Stimulated activated CD8-positive, alpha-beta memory T cell treated with anti-CD3 and anti-CD28 coated beads, Interleukin-12 subunit alpha, Interleukin-12 subunit beta, amount 100 ng/mL, for 4 hours (primary cell): Measurements from ENCODE around the gene SNX32.

Source experiments
- DNase-seq: peaks from one replicate; pipeline ENCODE4 v3.0.0-alpha.2; 2020; ENCODE audit warnings: low read depth

Gene SNX32

DNA sequence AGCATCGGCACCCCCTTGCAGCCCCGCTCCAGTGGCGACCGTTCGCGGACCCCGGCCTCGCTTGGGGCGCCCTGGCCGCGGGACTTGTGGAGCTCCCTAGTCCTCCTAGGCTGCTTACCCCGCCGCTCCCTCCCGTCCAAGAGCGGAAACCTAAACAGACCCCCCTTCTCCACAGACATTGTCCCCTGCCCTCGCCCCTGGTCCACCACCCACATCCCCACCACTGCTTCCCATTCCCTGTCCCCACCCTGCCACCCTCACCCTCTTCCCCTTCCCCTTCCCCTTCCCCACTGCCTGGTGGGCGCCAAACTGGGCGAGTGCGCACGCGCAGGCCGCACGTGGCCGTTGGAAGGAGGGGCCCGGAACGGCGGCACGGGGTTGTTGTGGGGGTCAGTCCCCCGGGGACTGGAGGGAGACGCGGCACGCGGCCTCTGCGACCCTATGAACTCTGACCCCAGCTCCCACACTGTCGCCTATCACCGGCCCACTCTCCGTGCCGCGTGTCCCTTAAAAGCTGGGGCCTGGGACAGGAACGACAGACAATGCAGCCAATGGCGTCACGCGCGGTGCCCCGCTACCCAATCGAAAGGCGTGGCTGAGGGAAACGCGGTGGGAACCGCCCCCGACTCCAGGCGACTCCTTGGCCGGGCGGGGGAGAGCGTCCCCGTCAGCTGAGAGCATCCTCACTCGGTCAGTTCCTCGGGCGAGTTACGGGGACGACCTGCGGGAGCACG is at the start of gene SNX32:
Gene SNX32 (plus strand): TSS at position 667 of the 734 bp plus-strand sequence. CDS start 103 bp downstream, outside the sequence.
- DNase-seq, result peak; percentile 90

DNA sequence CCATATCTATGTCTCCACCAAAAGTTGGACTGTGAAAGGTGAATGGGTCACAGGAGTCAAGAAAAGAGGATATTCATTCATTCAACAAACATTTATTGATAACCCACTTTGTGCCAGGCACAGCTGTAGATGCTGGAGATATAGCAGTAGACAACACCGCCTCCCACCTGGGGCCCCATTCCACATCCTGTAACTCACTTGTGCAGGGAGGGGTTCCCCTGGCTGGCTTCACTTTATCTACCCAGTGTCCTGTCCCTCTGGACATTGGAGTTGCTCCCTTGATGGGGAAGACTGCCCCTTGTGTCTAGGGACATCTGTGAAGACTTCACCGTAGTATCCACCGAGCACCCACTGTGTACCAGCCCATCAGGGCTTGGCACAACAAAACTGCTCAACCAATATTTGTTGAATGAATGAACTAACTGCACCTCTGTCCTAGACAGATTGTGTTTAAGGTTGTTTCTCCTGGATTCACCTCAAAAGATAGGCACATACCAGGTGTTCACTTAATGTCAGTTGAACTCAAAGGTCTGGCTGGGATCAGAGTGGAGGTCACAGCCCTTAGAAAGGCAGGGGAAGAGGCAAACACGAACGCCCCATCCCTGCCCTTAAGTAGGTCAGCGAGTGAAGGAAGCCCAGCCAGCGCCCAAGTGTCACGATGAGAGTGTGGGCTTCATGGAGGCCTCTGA is 48.3 kb upstream of the SNX32 start:
- no peak for DNase-seq

DNA sequence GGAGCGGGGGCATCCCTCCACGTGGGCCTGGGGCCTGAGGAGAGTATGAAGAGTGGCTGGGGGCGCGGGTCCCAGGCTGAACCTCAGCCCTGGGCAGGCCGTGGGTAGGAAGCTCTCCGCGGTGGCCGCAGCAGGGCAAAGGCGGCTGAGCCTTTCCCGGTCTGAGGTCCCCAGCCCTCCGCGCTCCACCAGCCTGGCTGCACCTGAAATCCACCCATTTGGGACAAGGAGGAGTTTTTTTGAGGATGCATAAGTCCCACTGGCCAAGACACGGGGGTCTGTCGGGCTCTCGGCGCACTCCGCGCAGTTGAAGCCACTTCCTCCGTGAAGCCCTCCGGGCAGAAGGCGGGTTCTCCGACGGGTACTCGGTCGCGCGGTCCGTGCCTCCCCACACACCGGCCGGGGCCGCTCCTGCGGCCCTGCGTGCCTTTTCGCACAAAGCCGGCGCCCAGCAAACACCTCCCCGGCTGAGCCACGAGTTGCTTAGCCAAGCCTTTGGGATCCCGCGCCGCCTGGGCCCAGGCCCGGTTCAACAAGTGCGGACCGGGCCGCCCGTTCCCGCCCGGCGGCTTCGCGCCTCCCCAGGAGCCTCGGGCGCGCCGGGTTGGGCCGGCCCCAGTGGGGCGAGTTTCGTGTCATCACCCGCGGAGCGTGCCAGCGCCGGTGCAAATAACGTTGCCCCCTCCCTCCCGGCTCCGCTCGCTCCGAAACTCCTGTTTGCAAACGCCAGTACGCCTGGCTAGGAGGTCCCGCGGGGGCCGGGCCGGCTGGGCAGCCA is 47.6 kb upstream of the SNX32 start:
- no peak for DNase-seq

DNA sequence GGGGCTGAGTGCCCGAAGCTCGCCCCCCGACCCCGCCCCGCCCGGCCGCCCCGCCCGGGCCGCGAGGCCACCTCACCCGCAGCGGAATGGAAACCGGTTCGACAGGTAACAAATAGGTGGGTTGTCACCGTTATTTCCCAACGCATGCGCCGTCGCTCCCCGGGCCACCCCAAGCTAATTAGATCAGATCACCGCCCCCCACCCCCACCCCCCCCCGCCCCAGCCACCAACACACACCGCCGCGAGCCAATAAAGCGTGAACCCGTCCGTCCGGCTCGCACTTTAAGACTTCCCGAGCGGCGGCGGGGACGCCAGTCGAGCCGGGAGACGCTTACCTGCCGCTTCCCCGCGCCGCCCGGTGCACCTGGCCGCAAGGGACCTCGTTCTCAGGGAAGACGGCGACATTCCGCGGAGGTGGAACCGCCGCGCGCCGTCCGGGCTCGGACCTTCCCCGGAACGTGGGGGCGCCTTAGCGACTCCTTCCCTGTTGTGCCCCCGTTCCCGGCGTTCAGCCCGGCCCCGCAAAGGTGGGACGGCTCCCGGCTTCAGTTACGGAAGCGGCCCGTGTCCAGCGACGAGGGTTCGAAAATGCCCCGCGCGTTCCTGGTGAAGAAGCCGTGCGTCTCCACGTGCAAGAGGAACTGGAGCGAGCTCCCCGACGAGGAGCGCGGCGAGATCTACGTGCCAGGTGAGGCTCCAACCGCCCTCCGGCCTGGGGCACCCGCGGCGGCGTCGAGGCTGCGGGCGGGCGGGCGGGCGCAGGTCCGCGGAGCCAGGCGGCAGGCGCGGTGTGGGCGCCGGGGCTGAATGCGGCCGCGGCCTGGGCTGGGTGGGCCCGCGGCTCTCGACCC is 46.8 kb upstream of the SNX32 start, which contains the start of gene OVOL1:
Gene OVOL1 (plus strand): TSS at position 278 of the 851 bp plus-strand sequence. CDS start 311 bp downstream, at position 589.
- DNase-seq, result no peak

DNA sequence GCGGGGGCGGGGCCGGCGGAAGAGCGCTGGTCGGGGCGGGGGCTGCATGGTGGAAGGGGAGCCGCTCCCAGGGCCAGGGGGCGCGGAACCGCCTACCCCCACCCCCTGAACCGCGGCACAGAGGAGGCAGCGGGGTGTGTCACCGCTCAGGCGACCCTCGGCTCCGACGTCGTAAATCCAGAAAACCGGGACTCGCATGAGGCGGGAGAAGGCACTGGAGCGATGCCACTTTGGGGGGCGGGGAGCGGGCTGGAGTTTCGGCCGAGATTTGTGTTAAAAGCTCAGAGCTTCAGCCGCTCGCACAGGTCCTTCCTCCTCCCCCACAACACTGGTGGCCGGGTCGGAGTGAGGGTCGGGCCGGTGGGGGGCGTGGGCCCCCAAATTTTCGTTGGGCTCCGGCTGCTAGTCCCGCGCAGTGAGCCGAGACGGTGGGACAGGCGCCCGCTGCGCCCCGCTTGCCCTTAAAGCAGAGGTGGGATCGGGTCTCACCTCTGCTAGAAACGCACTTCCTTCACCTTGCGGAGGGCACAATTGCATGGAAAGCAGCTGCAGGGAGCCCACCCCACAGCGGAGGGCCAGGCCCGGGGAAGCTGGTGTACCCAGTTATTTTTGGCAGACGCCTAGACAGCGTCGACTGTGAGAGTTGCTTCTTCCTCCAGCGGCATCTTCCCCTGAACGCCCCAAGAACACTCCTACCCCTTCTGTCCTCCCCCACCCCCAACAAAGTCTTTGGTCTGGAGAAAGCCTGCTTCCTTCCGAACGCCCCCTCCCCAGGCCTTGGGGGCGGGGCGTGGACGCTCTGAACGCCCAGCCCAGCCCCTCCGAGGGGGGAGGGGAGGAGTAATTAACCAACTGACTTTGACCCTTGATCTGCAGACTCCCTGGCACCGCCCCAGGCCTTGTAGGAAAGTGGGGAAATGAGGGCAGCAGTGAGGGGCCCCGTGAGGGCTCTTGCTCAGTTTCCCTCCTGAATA is 45.8 kb upstream of the SNX32 start:
- DNase-seq, result no peak

DNA sequence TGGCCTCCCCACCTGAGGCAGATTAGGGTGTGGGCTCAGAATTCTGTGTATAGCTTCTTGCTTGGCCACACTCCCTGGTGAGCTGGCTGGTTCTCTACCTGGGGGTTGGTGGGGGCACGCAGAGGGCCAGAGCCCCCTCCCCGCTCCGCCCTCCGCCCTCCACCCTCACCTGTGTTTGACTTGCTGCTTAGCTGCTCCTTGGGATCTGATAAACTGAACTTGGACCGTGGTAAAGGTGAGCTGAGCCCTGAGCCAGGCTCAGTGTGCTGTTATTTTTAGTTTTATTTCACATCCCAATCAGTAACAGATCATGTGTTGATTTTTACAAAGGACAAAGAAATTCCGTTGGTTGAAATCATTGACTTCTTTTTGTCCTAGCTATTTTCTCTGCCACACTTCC is 44.9 kb upstream of the SNX32 start:
- DNase-seq, result no peak

DNA sequence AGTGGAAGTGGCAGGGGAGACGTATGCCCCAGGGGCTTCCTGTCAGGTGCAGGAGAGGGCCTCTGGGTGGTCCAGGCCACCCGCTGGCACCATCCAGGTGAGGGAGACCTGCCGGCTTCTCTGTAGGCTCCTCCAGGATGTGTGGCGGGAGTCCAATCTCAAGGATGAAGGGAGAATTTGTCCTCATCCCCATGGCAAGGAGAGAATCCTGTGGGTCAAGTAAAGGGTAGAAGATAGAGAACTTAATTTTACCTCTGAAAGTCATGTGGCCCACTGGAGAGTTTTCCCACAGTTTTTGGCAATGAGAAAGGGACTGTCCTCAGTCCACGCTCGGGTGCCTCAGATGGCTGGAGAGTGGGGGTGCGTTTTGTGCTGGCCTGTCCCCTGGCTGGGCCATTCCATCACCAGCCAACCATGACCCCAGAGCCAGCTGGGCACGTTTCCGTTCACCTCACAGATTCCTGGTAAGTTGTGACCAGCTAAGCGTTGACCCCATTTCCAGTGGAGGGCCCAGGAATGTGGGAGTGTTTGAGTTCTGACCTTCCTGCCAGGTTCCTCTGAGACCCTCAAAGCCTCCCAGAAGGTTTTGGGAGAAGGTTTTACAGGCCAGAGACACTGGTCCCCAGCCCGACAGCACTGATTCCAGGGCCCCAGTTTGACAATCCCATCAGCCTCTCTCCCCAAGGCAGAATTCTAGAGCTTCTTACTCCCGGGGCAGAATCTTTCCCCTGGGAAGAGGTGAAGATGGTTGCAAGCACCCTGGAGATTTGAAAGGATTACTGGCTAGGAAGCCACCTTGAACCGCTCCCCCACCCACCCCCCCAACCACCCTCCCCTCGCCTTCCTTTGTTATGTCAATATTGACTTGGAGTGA is 44.3 kb upstream of the SNX32 start:
- no peak for DNase-seq

DNA sequence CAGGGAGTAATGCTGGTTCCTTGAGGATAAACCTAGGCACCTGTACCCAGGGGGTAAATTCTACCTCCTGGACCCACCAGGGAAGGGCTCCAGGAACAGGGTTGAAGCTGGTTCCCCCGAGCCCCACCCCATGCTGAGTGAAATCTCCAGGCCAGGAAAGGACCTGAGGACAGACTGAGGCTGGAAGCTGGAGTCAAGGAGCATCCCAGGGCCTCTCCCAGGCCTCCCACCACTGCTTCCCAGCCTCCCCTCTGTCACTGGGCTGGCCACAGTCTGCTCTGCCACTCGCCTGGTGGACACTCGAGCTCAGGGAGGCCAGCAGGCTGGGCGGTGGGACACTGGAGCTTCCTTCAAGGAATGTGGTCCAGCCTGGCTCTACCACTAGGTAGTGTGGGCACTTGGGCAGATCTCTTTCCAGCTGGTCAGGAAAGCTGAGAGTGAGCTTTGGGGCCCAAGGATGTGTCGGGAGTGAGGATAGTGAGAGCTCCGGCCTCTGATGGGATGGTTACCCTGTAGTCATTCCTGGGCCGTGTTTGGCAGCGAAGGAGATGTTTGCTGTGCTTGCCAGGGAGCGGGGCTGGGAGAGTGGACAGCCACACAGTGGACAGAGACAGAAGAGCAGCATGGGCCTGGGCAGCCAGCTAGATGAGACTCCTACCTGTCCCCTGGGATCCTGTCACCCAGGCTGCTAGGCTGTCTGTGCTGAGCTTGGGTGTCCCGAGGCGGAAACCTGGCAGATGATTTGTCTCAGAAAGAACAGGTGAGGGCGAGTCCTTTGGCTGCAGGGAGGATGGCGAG is 43.5 kb upstream of the SNX32 start:
- no peak for DNase-seq

DNA sequence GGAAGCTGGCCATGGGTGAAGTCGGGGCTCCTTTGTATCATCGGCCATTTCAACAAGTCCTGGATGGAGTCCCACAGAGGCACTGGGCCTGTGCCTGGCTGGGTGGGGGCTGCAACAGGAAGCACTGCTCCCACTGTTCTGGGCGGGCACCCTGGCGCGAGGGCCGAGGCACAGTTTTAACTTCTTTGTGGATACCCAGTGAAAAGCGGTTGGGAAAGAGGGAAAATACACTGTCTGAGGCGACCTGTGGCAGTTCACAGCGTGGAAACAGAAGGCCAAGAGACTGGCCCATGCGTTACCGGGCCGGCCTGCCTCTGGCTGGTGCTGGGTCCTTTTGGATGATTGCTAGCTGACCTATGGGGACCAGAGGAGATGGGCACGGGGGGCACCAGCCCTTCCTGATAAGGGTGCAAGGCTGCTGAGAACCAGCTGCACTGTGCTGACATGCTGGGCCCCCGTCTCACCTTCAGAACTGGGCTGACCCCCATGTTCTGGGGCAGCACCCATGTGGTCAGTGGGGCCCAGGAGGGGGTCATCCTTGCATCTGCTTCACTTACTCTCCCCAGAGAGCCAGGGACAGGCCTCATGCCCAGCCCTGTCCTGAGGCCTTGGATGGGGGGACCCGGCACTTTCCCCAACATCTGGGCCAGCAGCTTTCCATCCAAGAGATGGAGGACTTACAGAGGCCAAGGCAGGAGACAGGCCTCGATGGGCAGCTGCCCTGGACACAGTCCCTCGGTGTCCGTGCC is 42.7 kb upstream of the SNX32 start:
- DNase-seq, result no peak

DNA sequence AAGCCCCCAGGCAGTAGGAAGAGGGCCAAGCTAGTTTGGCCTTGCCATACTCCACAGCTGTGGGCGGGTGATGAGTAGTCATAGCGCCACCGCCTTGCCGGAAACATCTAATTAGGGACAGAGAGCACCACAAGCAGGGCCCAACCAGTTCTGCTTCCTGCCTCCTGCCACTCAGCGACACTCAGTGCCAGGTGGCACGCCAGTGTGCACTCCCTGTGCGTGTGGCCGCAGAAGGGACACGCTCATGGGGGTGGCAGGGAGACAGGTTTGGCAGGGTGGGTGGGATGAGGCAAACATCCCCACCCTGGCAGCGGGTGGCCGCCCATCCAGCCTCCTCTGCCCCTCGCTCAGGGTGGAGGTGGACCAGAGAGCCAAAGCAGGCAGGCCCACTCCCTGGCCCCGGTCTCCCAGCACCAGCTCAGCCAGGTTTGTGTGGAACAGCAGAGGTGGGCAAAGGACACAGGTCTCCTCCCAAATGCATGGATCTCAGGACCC is 42.0 kb upstream of the SNX32 start:
- peak; percentile 37 for DNase-seq

DNA sequence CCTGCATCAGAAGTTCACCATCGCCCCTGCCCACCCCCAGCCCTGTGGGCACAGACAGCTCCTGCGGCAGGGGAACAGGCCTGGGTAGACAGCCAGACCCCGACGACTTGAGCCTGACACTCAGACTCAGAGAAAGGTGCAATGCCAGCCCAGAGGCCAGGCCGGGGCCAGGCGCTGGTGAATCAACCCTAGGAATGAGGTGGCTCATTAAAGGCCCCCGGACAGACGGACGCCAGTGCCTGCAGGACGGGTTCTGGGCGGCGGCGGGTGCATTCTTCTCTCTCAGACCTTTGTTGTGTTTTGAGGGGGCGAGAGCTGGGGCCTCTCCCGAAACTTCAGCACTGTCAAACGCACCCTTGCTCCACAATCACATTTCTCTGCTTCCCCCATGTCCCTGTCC is 41.3 kb upstream of the SNX32 start:
- no peak for DNase-seq

DNA sequence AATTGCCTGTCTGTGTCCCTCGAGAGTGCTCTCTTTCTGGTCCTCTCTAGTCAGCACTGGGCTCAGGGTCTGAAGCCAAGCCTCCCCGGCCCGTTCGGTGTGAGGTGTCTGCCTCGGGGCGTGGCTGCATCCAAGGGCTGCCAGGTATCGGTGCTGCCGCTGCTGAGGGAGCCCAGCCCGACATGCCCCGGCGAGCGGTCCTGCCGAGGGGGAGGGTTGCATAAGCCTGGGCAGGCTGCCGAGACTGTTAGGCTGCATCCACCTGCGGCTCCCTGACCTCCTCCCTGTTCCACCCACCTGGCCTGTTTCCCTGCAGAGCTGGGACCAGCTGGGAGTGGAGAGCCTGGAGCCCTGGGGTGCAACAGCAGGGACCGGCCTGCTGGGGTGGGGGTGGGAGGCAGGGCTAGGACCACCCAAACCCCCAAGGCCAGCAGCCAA is 40.6 kb upstream of the SNX32 start:
- DNase-seq, result no peak

DNA sequence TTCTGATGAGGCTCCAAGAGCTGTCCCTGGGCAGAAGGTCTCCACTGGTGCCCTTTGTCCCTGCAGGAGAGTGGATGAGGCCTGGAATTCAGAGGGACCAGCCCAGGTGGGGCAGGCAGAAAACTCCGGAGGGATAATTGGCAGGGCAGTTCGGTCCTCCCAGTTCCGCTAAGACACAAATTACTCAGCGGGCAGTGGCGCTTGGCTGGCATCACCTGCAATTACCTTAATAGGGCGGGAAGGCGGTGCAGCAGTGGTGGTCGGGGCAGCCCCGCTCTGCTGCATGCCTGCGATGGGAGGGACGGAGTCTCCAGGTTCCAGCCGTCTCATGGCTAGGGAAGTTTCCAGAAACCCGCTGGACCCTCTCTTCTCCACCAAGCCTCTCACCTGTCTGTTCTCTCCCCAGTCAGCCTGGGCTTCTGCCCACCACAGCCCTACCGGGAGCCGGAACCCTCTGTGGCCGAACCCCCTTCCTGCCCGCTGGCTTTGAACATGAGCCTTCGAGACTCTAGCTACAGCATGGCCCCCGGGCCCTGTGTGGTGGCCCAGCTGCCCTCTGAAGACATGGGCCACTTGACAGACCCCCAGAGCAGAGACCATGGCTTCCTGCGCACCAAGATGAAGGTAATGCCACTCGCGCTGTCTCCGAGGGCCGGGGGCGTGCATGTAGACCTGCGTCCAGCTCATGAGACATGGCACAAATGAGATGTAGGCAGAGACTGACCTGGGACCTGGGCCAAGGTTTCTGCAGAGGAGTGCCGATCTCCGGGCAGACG is 40.0 kb upstream of the SNX32 start:
- DNase-seq, result no peak

DNA sequence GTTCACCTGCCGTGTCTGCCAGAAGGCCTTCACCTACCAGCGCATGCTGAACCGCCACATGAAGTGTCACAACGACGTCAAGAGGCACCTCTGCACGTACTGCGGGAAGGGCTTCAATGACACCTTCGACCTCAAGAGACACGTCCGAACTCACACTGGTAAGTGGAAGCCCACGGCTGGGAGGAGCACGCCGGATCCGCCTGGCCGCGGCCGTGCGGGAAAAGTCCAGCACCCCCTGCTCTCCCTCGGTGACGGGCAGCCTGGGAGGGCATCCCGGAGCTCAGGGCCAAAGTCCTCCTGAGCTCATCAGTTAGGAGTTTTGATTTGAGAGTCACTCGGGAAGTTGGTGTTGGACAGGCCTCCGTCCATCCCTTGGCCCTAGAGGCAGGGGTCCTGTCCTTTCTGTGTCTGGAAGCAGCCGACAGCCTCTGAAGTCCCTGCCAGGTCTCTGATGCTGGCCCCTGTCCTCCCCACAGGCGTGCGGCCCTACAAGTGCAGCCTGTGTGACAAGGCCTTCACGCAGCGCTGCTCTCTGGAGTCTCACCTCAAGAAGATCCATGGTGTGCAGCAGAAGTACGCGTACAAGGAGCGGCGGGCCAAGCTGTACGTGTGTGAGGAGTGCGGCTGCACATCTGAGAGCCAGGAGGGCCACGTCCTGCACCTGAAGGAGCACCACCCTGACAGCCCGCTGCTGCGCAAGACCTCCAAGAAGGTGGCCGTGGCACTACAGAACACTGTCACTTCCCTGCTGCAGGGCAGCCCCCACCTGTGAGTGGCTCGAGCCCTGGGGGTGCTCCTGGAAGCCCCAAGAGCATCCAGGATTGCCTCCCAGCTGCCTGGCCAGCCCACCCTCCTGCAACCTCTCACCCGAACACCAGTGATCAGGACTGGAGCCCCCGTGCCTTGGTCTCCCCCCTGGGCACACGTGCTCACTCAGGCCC is 38.9 kb upstream of the SNX32 start:
- DNase-seq, result no peak

DNA sequence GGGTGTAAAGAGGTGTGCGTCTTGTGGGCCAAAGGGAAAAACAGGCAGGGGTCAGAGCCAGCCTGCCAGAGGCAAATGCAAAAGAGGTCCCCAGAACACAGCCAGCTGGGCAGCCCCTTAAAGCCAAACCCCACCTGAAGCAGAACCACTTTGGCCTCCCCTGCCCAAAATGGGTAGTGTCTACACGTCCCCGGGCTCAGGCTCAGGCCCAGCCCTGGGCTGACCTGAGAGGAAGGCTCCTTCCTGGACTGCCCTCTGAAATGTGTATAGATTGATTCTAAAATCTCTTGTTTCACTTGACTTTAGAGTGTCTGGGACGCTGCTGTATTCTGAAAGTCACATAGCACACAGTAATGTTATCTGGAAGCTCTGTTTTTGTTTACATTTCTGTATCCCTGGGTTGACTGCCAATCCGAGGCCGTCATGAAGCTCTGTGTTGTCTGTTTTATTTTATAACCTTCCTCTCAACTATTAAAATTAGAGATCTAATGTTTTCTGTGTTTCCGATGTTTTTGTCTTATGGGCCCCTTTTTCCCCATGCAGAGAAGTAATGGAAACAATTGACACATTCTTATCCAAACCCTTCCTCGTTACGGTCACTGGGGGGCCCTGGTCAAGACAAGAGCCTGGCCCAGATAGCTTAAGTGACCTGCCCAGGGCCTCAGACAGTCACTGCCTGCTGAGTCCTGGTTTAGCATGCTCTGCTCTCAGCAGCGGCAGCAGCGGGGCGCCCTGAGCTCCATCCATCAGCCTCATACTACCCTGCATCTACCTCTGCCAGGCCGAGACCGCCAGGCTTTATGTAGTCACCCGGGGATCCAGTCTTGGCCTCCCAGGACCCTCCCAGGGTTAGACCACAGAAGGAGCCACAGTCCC is 36.8 kb upstream of the SNX32 start:
- DNase-seq, result no peak
